HL-60 (cell line): ENCODE data around the gene AKAP13.

Experiments
- CTCF ChIP-seq: IDR thresholded peaks from one replicate; pipeline ENCODE4 v1.5.1; 2011; ENCODE audit warnings: low read length, control low read depth, inconsistent platforms; ENCODE audit not compliant: insufficient read depth
- POLR2AphosphoS5 ChIP-seq: IDR thresholded peaks from 2 replicates; pipeline ENCODE4 v1.6.1; 2012; ENCODE audit warnings: low read depth

- TF ChIP-seq CTCF: no peak
- no peak for TF ChIP-seq POLR2AphosphoS5
Measured at GRCh38 chr15:85603160-85603559, 222.8 kb downstream of the AKAP13 start.
